Heart right ventricle (tissue), 16 donors: ENCODE data around the gene TAF11L8. TPM values are rescaled to one million over a fixed set of nuclear protein-coding genes. Genes with fewer than 3 reads are reported as not detected.
"Not testable (repeated sequence)": the region's sequence is repeated elsewhere in the genome, so short reads cannot be mapped to it uniquely, and the experiment has no call there.

Source experiments
- ATAC-seq, 8 donors: fragments of 200-7000 bp; cut with Tn5 transposase; one replicate each; pipeline ENCODE4 v1.9.1; 2020; ENCODE audit warnings: mild to moderate bottlenecking in 8 of 8, moderate library complexity in 8 of 8, moderate number of reproducible peaks in 1 of 8
- DNase-seq, 2 donors: peaks; one replicate each; pipeline ENCODE4 v3.0.0-alpha.2; 2020
- H3K27ac ChIP-seq, 10 donors: fragments of 200-600 bp; sonication (generic) in 2 of 10; one replicate each; pipeline versions ENCODE4 v1.5.0 to v1.8.0; 2020 to 2022; ENCODE audit warnings: mild to moderate bottlenecking in 3 of 10
- H3K27me3 ChIP-seq, 7 donors: fragments of 200-600 bp; one replicate each; pipeline ENCODE4 v1.8.0; 2021 to 2022; ENCODE audit warnings: mild to moderate bottlenecking in 2 of 7
- H3K36me3 ChIP-seq, 9 donors: fragments of 200-600 bp; sonication (generic) in 1 of 9; one replicate each; pipeline versions ENCODE4 v1.5.0 to v1.8.0; 2020 to 2022; ENCODE audit warnings: mild to moderate bottlenecking in 2 of 9
- H3K4me1 ChIP-seq, 9 donors: fragments of 200-600 bp; sonication (generic) in 1 of 9; one replicate each; pipeline versions ENCODE4 v1.5.0 to v1.8.0; 2020 to 2022; ENCODE audit warnings: mild to moderate bottlenecking in 4 of 9
- H3K4me3 ChIP-seq, 10 donors: fragments of 200-600 bp; sonication (generic) in 2 of 10; one replicate each; pipeline versions ENCODE4 v1.5.0 to v1.8.0; 2020 to 2022; ENCODE audit warnings: mild to moderate bottlenecking in 7 of 10, moderate library complexity in 2 of 10
- H3K9me3 ChIP-seq, 11 donors: fragments of 200-600 bp in 10 of 11; sonication (generic) in 2 of 11; one replicate each; pipeline versions ENCODE4 v1.5.0 to v1.8.0; 2013 to 2022; ENCODE audit warnings: mild to moderate bottlenecking in 2 of 11, control low read depth in 1 of 11, moderate library complexity in 1 of 11
- WGBS, 2 donors: extraction: QIAGEN DNeasy Blood & Tissue Kit; methylation state at CpG; one replicate each; pipeline ENCODE4 v1.1.7; 2013; ENCODE audit warnings: inconsistent platforms in 1 of 2; 5-methylcytosine and 5-hydroxymethylcytosine counted together
- intact Hi-C, 10 donors: fragments of 100-400 bp; cut with DNase I; formaldehyde crosslinking; loops; one replicate each; pipeline versions ENCODE4 v1.11.1 to v1.14.2; 2022
- long read RNA-seq, 3 donors: library from polyadenylated mRNA; unstranded; transcript quantifications; one replicate each; pipeline ENCODE4 v2.0.0, GENCODE V29; 2020 to 2021
- polyA plus RNA-seq, 2 donors: library from polyadenylated mRNA; stranded (reverse); fragments of 200-250 nt; gene quantifications; one replicate each; pipeline ENCODE4 v1.2.3, GENCODE V29; 2013
- total RNA-seq, 10 donors: library from RNA; stranded (reverse); fragmentation: NEBNext Ultra II Directional in 3 of 10; extraction: Animal tissue kit (Norgen Biotek cat#: 25700) in 3 of 10; gene quantifications; one replicate each; pipeline versions ENCODE4 v1.2.1 to v1.2.4, GENCODE V29; 2021 to 2023
- TF ChIP-seq, protein P1 (sequence below), 9 donors: fragments of 200-600 bp; sonication (generic) in 2 of 9; IDR thresholded peaks; one replicate each; pipeline versions ENCODE4 v1.5.0 to v1.8.0; 2021 to 2022; ENCODE audit warnings: antibody characterized with exemption in 9 of 9, mild to moderate bottlenecking in 5 of 9, moderate library complexity in 1 of 9
- donor health status: Arrhythmogenic right ventricular cardiomyopathy.
- donor health status: ischemic (EF 13 %, LVEDD 7.1; RV severe dilation, severe dysfunction).
- donor health status: healthy with polysubstance abuse.
- donor health status: DM: no; HTN: yes; CAD: no.
- donor health status: DM: no; HTN: no; CAD: no.
- donor health status: ischemic (EF 25% LVEDD 6.9; RV normal size, moderate dysfunction).
- donor health status: ischemic (EF 25% LVEDD 5.7; RV mildly dilated, moderate dysfunction).
- donor health status: healthy.
- donor health status: DM: yes; HTN: yes; CAD: no.
- donor health status: Ischemic cardiomyopathy.
- donor health status: ischemic (EF 35%, LVEDD 5.7; RV mildly dilated, moderate dysfunction).
- donor health status: nonischemic (EF 11% LVEDD 7.7; RV severe dilation, severe dysfunction).
- donor health status: DM: yes; HTN: yes; CAD: no.
- donor health status: PGD.
- donor health status: ischemic (EF 29% LVEDD 5.4; RV normal size, mild dysfunction).
- donor health status: nonischemic (EF 23%, LVEDD 6.1; RV moderate dilation, normal function).

TAF11L8 gene
- total RNA-seq (not detected), polyA plus RNA-seq (not detected)
- long read RNA-seq, donor 1, result 0 reads
- long read RNA-seq, donor 2, result 0 reads
- long read RNA-seq, donor 3, result 0 reads

GRCh38 chr5:17590860-17591259 lies at the start of gene TAF11L8:
TAF11L8 (minus strand) TSS chr5:17590960.
- H3K4me1 ChIP-seq, intact Hi-C loops, H3K36me3 ChIP-seq, ATAC-seq, H3K4me3 ChIP-seq, H3K27ac ChIP-seq, H3K27me3 ChIP-seq, DNase-seq, H3K9me3 ChIP-seq: not testable (repeated sequence)
- WGBS, 2 donors, result no CpG with 5 or more reads among the region's 16 CpGs

DNA sequence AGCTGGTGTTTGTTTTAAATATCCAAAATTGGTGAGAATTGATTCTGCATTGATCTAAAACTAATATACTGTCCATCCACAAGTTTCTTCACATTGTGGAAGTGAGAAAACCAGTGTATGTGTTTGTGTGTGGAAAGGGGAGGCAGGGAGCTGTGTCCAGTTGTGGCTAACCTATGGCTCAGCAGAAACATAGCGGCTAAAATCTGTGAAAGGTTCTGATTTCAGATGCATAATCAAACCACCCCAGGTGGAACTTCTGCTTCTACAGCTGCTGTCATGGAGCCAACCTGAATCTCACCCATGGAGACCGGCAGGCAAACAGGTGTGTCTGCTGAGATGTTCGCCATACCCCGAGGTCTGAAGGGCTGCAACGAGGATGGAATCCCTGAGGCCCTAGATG lies 43.4 kb upstream of the TAF11L8 start, which contains the start of gene TAF11L14:
TAF11L14 (plus strand) TSS at position 301 of the 400 bp plus-strand sequence.
- no peak within 1 kb of the TSS for H3K27ac ChIP-seq
- no peak for ATAC-seq
- no peaks in the 10 kb centered on the region for H3K27me3 ChIP-seq
- H3K9me3 ChIP-seq, result no peaks in the 10 kb centered on the region
- H3K36me3 ChIP-seq, result no peaks in the 10 kb centered on the region
- WGBS, 2 donors, result 79 to 92% methylated on average over 5 of the region's 5 CpGs
- H3K4me1 ChIP-seq, result no peaks in the 10 kb centered on the region
- TF ChIP-seq, protein P1, sequence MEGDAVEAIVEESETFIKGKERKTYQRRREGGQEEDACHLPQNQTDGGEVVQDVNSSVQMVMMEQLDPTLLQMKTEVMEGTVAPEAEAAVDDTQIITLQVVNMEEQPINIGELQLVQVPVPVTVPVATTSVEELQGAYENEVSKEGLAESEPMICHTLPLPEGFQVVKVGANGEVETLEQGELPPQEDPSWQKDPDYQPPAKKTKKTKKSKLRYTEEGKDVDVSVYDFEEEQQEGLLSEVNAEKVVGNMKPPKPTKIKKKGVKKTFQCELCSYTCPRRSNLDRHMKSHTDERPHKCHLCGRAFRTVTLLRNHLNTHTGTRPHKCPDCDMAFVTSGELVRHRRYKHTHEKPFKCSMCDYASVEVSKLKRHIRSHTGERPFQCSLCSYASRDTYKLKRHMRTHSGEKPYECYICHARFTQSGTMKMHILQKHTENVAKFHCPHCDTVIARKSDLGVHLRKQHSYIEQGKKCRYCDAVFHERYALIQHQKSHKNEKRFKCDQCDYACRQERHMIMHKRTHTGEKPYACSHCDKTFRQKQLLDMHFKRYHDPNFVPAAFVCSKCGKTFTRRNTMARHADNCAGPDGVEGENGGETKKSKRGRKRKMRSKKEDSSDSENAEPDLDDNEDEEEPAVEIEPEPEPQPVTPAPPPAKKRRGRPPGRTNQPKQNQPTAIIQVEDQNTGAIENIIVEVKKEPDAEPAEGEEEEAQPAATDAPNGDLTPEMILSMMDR (IDR thresholded peaks at IDR 0.05), result no peak
- no peak within 1 kb of the TSS for H3K4me3 ChIP-seq
- DNase-seq, result no peak
- intact Hi-C loops, result no loop called here

- H3K4me1 ChIP-seq, H3K27ac ChIP-seq, intact Hi-C loops, ATAC-seq, H3K9me3 ChIP-seq, H3K27me3 ChIP-seq, H3K36me3 ChIP-seq, H3K4me3 ChIP-seq, DNase-seq: not testable (repeated sequence)
- WGBS, 2 donors, result 69 to 87% methylated on average over 7 of the region's 12 CpGs
Measured at GRCh38 chr5:17631788-17632187, 41.0 kb upstream of the TAF11L8 start, which contains the start of gene TAF11L13. TAF11L13 (plus strand) TSS chr5:17632088.

GRCh38 chr5:17625686-17626085 lies 34.9 kb upstream of the TAF11L8 start:
- Histone ChIP-seq H3K27ac (no peak overlapping the region), H3K36me3 (no peaks in the 10 kb centered on the region), H3K4me1 (no peaks in the 10 kb centered on the region), H3K4me3 (no peak overlapping the region), H3K9me3 (no peaks in the 10 kb centered on the region), H3K27me3 (no peaks in the 10 kb centered on the region)
- 81 to 88% methylated on average over 11 of the region's 11 CpGs for WGBS, 2 donors
- ATAC-seq (no peak), DNase-seq (no peak)
- TF ChIP-seq, protein P1 (IDR thresholded peaks at IDR 0.05), result no peak
- intact Hi-C loops, result no loop called here

DNA sequence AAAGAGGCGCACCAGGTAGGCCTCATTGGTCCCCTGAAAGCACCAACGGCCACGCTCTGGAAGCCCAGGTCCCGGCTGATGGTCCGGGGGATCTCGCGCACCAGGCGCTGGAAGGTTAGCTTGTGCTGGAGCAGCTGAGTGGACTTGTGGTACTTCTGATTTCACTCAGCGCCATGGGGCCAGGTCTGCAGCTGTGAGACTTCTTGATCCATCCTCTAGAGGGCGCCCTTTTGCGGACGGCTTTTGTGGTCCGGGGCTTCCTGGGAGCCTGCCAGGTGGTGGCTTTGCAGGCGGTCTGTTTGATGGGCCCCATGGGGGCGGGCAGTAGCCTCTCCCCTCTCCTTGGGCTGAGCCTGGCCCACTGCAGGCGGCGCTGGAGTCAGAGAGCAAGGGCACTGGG lies 29.9 kb upstream of the TAF11L8 start:
- no peak overlapping the region for H3K4me3 ChIP-seq
- H3K27ac ChIP-seq, result no peak overlapping the region
- no peaks in the 10 kb centered on the region for H3K36me3 ChIP-seq
- no peaks in the 10 kb centered on the region for H3K4me1 ChIP-seq
- intact Hi-C loops, result no loop called here
- TF ChIP-seq, protein P1 (IDR thresholded peaks at IDR 0.05), result no peak
- H3K27me3 ChIP-seq, result peaks cover 0 to 4% (median 0%) of the 10 kb centered on the region in 7 donors
- 83 to 84% methylated on average over 17 of the region's 17 CpGs for WGBS, 2 donors
- DNase-seq (no peak), ATAC-seq (no peak)
- peaks cover 0 to 4% (median 0%) of the 10 kb centered on the region in 11 donors for H3K9me3 ChIP-seq
